22Rv1 (cell line): ENCODE results near the gene GDPD3.

ENCODE experiments used
- CTCF ChIP-seq: fragments of 450-650 bp; IDR thresholded peaks from 2 replicates; pipeline ENCODE4 v1.5.1; 2017; ENCODE audit warnings: mild to moderate bottlenecking
- ZFX ChIP-seq: fragments of 450-650 bp; IDR thresholded peaks from 2 replicates; pipeline ENCODE4 v1.6.1; 2017; ENCODE audit warnings: antibody characterized with exemption, borderline replicate concordance

- TF ChIP-seq CTCF (no peak), ZFX (no peak)
Measured at GRCh38 chr16:30139583-30140481, 26.5 kb upstream of the GDPD3 start.
